ENCODE measurements around the gene HIVEP3.
A peak's percentile ranks its signal among the peaks of the same experiment; 100 is the strongest.

The HIVEP3 gene

GRCh38 chr1:41683681-41684500, 234.8 kb downstream of the HIVEP3 start:
- no peaks in the 10 kb centered on the region for H3K9me3 ChIP-seq (ENCODE audit: control insufficient read depth in 2 of 2, low read length in 2 of 2)
- H3K27ac ChIP-seq (ENCODE audit: low read length): no peak overlapping the region
- peaks cover 5% of the 10 kb centered on the region for H3K4me1 ChIP-seq (ENCODE audit: control insufficient read depth, insufficient read depth, low read length)
- no peak overlapping the region for H3K9ac ChIP-seq (ENCODE audit: low read length in 2 of 2)
- no peaks in the 10 kb centered on the region for H3K36me3 ChIP-seq (ENCODE audit: control insufficient read depth in 2 of 2, insufficient read depth in 2 of 2, low read length in 2 of 2)
- H3K4me3 ChIP-seq (ENCODE audit: low read length in 2 of 2): no peak overlapping the region
- no peaks in the 10 kb centered on the region for H3K27me3 ChIP-seq (ENCODE audit: control insufficient read depth in 1 of 2, insufficient read depth in 2 of 2, low read length in 2 of 2)

GRCh38 chr1:41682845-41683625, 235.7 kb downstream of the HIVEP3 start:
- H3K9me3 ChIP-seq (ENCODE audit: control insufficient read depth in 2 of 2, low read length in 2 of 2): no peaks in the 10 kb centered on the region
- H3K4me1 ChIP-seq (ENCODE audit: control insufficient read depth, insufficient read depth, low read length): peaks cover 11% of the 10 kb centered on the region
- H3K36me3 ChIP-seq (ENCODE audit: control insufficient read depth in 2 of 2, insufficient read depth in 2 of 2, low read length in 2 of 2): no peaks in the 10 kb centered on the region
- H3K27ac ChIP-seq (ENCODE audit: low read length): no peak overlapping the region
- no peaks in the 10 kb centered on the region for H3K27me3 ChIP-seq (ENCODE audit: control insufficient read depth in 1 of 2, insufficient read depth in 2 of 2, low read length in 2 of 2)
- no peak overlapping the region for H3K9ac ChIP-seq (ENCODE audit: low read length in 2 of 2)
- H3K4me3 ChIP-seq (ENCODE audit: low read length in 2 of 2): no peak overlapping the region

GRCh38 chr1:41682149-41682548, 236.6 kb downstream of the HIVEP3 start:
- Histone ChIP-seq H3K36me3 (ENCODE audit: control insufficient read depth in 2 of 2, insufficient read depth in 2 of 2, low read length in 2 of 2) (no peaks in the 10 kb centered on the region), H3K4me3 (ENCODE audit: low read length in 2 of 2) (no peak overlapping the region), H3K27ac (ENCODE audit: low read length) (no peak overlapping the region), H3K9ac (ENCODE audit: low read length in 2 of 2) (no peak overlapping the region), H3K4me1 (ENCODE audit: control insufficient read depth, insufficient read depth, low read length) (peaks cover 12% of the 10 kb centered on the region), H3K27me3 (ENCODE audit: control insufficient read depth in 1 of 2, insufficient read depth in 2 of 2, low read length in 2 of 2) (no peaks in the 10 kb centered on the region), H3K9me3 (ENCODE audit: control insufficient read depth in 2 of 2, low read length in 2 of 2) (no peaks in the 10 kb centered on the region)

- H3K9me3 ChIP-seq (ENCODE audit: control insufficient read depth in 2 of 2, low read length in 2 of 2): no peaks in the 10 kb centered on the region
- no peak overlapping the region for H3K27ac ChIP-seq (ENCODE audit: low read length)
- H3K9ac ChIP-seq (ENCODE audit: low read length in 2 of 2): no peak overlapping the region
- no peaks in the 10 kb centered on the region for H3K27me3 ChIP-seq (ENCODE audit: control insufficient read depth in 1 of 2, insufficient read depth in 2 of 2, low read length in 2 of 2)
- no peak overlapping the region for H3K4me3 ChIP-seq (ENCODE audit: low read length in 2 of 2)
- H3K36me3 ChIP-seq (ENCODE audit: control insufficient read depth in 2 of 2, insufficient read depth in 2 of 2, low read length in 2 of 2): no peaks in the 10 kb centered on the region
- peaks cover 12% of the 10 kb centered on the region for H3K4me1 ChIP-seq (ENCODE audit: control insufficient read depth, insufficient read depth, low read length)
These were observed 237.2 kb downstream of the HIVEP3 start for GRCh38 chr1:41681331-41682098.

DNA sequence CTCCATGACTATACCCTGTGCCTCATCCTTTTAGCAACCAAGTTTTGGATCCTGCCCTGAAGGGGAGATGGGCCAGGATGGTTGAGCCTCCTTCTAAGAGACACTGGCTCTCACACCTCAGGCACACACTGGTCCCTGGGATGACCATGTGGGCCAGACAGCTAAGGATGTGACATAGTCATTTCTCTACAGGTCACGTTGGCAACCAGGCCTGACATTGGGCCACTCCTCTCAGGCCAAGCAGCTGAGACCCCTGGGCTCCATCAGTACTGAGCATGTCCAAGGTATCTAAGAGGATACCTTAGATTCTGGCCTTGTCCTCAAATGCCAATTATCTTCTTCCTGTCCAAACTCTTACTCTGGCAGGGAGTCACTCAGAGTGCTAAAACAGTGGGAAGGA, 238.7 kb downstream of the HIVEP3 start:
- H3K27ac ChIP-seq (ENCODE audit: low read length): no peak overlapping the region
- peaks cover 12% of the 10 kb centered on the region for H3K4me1 ChIP-seq (ENCODE audit: control insufficient read depth, insufficient read depth, low read length)

DNA sequence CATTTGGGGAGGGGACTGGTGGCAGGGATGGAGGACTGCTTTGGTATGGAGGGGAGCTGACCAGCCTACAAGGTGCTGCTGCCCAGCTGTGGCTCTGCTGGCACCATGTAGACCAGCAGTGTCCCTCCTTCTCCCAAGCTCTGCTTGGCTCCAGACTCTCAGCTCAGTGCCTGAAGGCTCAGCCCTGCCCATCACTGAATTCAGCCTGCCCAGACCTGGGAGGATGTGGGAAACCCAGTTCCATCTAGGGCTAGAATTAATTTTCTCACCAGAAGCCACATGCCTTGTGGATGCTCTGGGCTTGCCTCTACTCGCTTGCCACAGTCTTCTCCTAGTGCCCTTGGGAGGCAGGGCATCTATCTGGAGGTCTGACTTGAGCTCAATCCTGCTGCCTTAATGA, 239.2 kb downstream of the HIVEP3 start:
- H3K27ac ChIP-seq (ENCODE audit: low read length): no peak overlapping the region
- H3K9me3 ChIP-seq (ENCODE audit: control insufficient read depth in 2 of 2, low read length in 2 of 2): no peaks in the 10 kb centered on the region
- peaks cover 12% of the 10 kb centered on the region for H3K4me1 ChIP-seq (ENCODE audit: control insufficient read depth, insufficient read depth, low read length)
- no peak overlapping the region for H3K4me3 ChIP-seq (ENCODE audit: low read length in 2 of 2)
- H3K9ac ChIP-seq (ENCODE audit: low read length in 2 of 2): no peak overlapping the region
- H3K27me3 ChIP-seq (ENCODE audit: control insufficient read depth in 1 of 2, insufficient read depth in 2 of 2, low read length in 2 of 2): no peaks in the 10 kb centered on the region
- no peaks in the 10 kb centered on the region for H3K36me3 ChIP-seq (ENCODE audit: control insufficient read depth in 2 of 2, insufficient read depth in 2 of 2, low read length in 2 of 2)

More for the DNA sequence above, 238.7 kb downstream of the HIVEP3 start:
- Histone ChIP-seq H3K36me3 (ENCODE audit: control insufficient read depth in 2 of 2, insufficient read depth in 2 of 2, low read length in 2 of 2) (no peaks in the 10 kb centered on the region), H3K9ac (ENCODE audit: low read length in 2 of 2) (no peak overlapping the region), H3K27me3 (ENCODE audit: control insufficient read depth in 1 of 2, insufficient read depth in 2 of 2, low read length in 2 of 2) (no peaks in the 10 kb centered on the region), H3K9me3 (ENCODE audit: control insufficient read depth in 2 of 2, low read length in 2 of 2) (no peaks in the 10 kb centered on the region), H3K4me3 (ENCODE audit: low read length in 2 of 2) (no peak overlapping the region)

GRCh38 chr1:41678111-41678878, 240.4 kb downstream of the HIVEP3 start:
- no peaks in the 10 kb centered on the region for H3K9me3 ChIP-seq (ENCODE audit: control insufficient read depth in 2 of 2, low read length in 2 of 2)
- H3K36me3 ChIP-seq (ENCODE audit: control insufficient read depth in 2 of 2, insufficient read depth in 2 of 2, low read length in 2 of 2): no peaks in the 10 kb centered on the region
- H3K27me3 ChIP-seq (ENCODE audit: control insufficient read depth in 1 of 2, insufficient read depth in 2 of 2, low read length in 2 of 2): no peaks in the 10 kb centered on the region
- H3K4me3 ChIP-seq (ENCODE audit: low read length in 2 of 2): no peak overlapping the region
- peaks cover 17% of the 10 kb centered on the region for H3K4me1 ChIP-seq (ENCODE audit: control insufficient read depth, insufficient read depth, low read length)
- peak overlapping the region; percentile 46 for H3K27ac ChIP-seq (ENCODE audit: low read length)
- no peak overlapping the region for H3K9ac ChIP-seq (ENCODE audit: low read length in 2 of 2)

DNA sequence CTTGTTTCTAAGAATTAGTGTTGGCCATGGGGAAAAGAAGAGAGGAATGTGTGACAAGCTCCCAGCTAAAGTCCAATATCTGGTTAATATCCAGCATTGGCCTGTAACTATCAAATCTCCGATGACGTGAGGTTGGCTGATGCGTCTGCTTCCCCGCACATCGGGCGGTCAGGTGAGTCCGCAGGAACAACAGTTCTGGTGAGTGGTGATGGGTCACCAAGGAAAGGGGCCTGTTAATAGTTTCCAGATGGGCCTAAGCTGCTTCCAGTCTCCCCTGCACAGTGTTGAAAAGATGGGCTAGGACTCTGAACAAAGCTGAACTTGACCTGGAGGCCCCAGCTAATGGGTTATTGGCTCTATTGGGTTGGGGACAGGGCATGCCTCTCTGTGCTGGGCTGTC, 241.1 kb downstream of the HIVEP3 start:
- no peaks in the 10 kb centered on the region for H3K9me3 ChIP-seq (ENCODE audit: control insufficient read depth in 2 of 2, low read length in 2 of 2)
- H3K4me1 ChIP-seq (ENCODE audit: control insufficient read depth, insufficient read depth, low read length): peaks cover 16% of the 10 kb centered on the region
- H3K9ac ChIP-seq (ENCODE audit: low read length in 2 of 2): no peak overlapping the region
- H3K27ac ChIP-seq (ENCODE audit: low read length): no peak overlapping the region
- H3K4me3 ChIP-seq (ENCODE audit: low read length in 2 of 2): no peak overlapping the region
- no peaks in the 10 kb centered on the region for H3K36me3 ChIP-seq (ENCODE audit: control insufficient read depth in 2 of 2, insufficient read depth in 2 of 2, low read length in 2 of 2)
- H3K27me3 ChIP-seq (ENCODE audit: control insufficient read depth in 1 of 2, insufficient read depth in 2 of 2, low read length in 2 of 2): no peaks in the 10 kb centered on the region

DNA sequence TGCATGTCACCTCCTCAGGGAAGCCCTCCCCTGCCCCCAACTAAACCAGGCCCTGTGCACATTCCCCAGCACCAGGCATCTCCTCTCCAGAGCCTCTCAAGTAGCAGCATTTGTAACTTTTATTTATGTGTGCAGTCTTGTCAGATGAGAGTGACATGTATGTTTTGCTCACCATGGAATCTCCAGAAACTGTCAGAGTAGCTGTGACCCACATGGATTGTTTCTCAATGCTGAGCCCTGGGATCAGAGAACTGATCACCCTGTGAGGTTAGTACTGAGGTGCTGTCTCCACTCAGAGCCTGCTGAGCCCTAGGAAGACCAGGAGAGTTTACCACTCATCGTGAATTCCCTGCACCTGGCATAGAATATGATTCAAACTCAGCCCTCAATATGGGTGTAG, 243.3 kb downstream of the HIVEP3 start:
- Histone ChIP-seq H3K27me3 (ENCODE audit: control insufficient read depth in 1 of 2, insufficient read depth in 2 of 2, low read length in 2 of 2) (no peaks in the 10 kb centered on the region), H3K9me3 (ENCODE audit: control insufficient read depth in 2 of 2, low read length in 2 of 2) (no peaks in the 10 kb centered on the region), H3K4me3 (ENCODE audit: low read length in 2 of 2) (no peak overlapping the region), H3K27ac (ENCODE audit: low read length) (no peak overlapping the region), H3K9ac (ENCODE audit: low read length in 2 of 2) (no peak overlapping the region), H3K4me1 (ENCODE audit: control insufficient read depth, insufficient read depth, low read length) (peaks cover 16% of the 10 kb centered on the region), H3K36me3 (ENCODE audit: control insufficient read depth in 2 of 2, insufficient read depth in 2 of 2, low read length in 2 of 2) (no peaks in the 10 kb centered on the region)

DNA sequence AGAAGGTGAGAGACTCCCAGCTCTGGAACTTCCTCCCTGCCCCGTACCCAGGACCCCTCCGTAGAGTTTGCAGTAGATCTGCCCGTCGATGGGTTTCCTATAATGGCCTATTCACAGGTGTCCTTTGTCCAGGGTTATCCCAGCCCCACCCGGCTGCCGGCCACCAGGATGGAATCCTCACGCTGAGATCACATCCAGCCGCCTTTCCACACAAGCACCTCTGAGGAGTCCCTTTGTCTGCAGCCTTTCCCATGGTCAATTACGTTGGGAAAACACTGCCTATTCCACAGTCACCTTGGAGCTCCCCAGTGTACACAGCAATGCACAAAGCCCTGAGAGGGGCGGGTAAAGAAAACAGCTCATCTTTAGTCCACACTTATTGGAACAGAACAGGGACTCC, 244.2 kb downstream of the HIVEP3 start:
- Histone ChIP-seq H3K9ac (ENCODE audit: low read length in 2 of 2) (no peak overlapping the region), H3K36me3 (ENCODE audit: control insufficient read depth in 2 of 2, insufficient read depth in 2 of 2, low read length in 2 of 2) (no peaks in the 10 kb centered on the region), H3K4me1 (ENCODE audit: control insufficient read depth, insufficient read depth, low read length) (peaks cover 16% of the 10 kb centered on the region), H3K4me3 (ENCODE audit: low read length in 2 of 2) (no peak overlapping the region), H3K9me3 (ENCODE audit: control insufficient read depth in 2 of 2, low read length in 2 of 2) (no peaks in the 10 kb centered on the region), H3K27me3 (ENCODE audit: control insufficient read depth in 1 of 2, insufficient read depth in 2 of 2, low read length in 2 of 2) (no peaks in the 10 kb centered on the region), H3K27ac (ENCODE audit: low read length) (no peak overlapping the region)

Measured in stomach smooth muscle (tissue), 2 donors.